HG03103 (cell line): Measurements from ENCODE around the gene SRRM5.

Experiments used
- ATAC-seq: cut with Tn5 transposase; IDR thresholded peaks from one replicate; pipeline ENCODE4 v1.9.1; 2021; ENCODE audit warnings: low read depth; ENCODE audit not compliant: unreplicated experiment

Gene SRRM5

DNA sequence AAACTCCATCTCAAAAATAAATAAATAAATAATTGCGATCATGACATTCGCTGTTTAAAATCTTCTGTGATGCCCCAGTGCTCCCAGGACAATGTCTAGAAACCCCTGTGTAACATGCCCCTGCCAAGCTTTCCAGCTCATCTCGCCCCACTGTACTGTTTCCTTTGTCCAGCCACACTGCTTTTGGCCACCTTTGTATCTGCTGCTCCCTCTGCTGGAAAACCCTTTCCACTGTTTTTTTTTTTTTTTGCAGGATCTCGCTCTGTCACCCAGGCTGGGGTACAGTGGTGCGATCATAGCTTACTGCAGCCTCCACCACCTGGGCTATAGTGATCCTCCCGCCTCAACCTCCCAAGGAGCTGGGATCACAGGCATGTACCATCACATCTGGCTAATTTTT is 50.6 kb downstream of the SRRM5 start:
- ATAC-seq = no peak

DNA sequence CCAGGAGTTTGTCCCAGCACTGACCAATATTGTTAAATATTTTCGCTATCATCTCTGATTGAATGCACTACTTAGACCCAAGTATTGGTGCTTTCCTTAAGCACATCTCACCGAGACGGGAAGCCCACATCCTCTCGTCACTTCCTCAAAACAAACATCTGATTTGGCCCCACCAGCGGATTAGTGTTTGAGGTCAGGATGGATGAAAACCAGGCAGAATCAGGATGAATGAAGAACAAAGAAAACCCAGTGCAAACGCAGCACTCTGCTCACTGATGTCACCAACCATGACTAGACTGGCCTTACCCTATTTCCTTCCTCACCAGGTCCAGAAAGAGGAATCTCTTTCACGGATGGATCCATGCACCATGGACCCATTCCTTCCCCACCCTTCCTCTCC is 52.1 kb downstream of the SRRM5 start:
- ATAC-seq = no peak
